ENCODE data around the gene PRDM16.
A peak's percentile ranks its signal among the peaks of the same experiment; 100 is the strongest.

Gene PRDM16

GRCh38 chr1:3443807-3444206 lies 374.8 kb downstream of the PRDM16 start:
- DNase-seq (ENCODE audit: low read depth, low spot score) = no peak

GRCh38 chr1:3444298-3444697 lies 375.3 kb downstream of the PRDM16 start:
- DNase-seq (ENCODE audit: low read depth, low spot score) = no peak

- no peak for DNase-seq (ENCODE audit: low read depth, low spot score)
Measured at GRCh38 chr1:3444736-3445135, 375.7 kb downstream of the PRDM16 start.

DNA sequence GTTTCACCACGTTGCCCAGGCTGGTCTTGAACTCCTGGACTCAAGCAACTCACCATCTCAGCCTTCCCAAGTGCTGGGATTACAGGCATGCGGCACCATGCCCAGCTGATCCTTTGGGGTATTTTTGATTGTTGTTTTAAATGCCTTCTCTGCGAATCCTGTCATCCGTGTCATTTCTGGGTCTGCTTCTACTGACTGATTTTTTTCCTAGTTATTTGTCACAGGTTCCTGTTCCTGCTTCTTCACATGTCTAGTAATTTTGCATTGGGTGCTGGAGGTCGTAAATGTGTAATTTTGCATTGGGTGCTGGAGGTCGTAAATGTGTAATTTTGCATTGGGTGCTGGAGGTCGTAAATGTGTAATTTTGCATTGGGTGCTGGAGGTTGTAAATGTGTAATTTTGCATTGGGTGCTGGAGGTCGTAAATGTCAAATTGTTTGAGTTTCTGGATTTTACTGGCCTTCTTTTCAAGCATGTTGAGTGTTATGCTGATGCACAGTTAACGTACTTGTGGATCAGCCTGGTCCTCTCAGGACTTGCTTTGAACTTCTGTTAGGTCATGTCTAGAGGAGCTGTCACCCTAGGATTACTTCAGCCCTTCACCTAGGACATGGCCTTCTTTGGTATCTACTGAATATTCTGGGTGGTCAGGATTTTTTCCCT lies 381.3 kb downstream of the PRDM16 start:
- DNase-seq (ENCODE audit: low read depth, low spot score) = no peak

DNA sequence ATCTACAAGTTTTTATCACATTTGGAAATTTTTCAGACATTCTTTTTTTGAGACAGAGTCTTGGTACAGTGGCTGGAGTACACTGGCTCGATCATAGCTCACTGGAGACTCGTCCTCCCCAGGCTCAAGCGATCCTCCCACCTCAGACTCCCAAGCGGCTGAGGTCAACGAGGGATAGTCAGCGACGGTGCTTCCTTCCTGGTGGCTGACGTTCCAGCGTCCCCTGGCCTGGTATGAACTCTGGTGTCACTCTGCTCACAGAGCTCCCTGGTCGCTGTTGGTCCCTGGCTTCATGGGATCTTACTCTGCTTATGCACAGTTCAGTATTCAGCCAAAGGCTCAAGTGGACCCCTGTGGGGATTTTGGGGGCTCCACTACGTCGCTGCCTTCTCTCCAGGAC lies 382.0 kb downstream of the PRDM16 start:
- DNase-seq (ENCODE audit: low read depth, low spot score) = no peak

DNA sequence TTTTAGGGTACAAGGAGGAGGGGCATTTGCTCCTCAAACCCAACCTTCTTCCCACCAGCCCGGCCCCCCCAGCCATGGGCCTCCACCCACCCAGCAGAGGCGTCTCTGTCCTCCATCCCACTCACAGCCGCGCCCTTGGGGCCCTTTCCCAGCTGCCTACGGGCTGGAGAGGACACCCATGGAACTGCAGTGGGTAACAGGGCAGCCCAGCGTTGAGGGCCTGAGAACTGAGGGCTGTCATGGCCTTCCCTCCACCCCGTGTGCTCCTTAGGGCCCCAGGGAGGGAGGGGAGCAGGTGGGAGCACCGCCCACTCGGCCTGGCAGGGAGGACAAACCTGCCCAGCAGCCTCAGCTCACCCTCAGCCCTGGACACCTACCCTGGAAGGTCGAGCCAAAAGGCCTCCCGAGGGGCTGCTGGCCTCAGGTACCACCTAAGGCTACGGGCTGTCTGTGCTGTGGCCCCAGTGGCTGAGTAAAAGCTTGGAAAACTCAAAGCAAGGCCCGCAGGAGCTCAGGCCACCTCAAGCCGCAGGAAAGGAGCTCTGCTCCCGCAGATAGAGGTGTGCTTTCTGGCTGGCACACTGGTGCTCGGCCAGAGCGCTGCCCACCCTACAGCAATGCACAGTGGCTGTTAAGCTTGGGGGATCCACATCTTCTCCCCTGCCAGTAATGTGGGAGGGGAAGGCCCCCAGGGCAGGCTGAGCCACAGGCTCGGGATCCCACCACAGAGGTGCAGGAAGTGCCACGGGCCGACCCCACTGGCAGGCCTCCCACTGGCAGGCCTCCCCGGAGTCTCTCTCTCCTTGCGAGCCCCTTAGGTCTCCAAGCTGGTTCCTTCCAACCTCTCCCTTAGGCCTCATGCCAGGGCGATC lies 383.2 kb downstream of the PRDM16 start:
- DNase-seq (ENCODE audit: low read depth, low spot score) = no peak

DNA sequence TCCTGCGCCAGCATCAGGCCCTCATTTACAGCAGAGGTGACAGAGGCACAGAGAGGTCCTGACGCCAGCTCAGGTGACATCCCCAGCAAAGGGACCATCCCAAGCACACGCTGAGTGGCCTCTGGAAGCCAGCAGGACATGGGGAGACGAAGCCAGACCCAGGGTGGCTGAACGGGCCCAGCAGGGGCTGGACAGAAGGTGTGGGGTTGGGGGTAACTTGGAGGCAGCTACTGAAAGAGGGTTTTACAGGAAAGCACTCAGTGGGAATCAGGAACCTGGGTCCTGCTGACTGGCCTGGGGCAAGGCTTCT lies 383.8 kb downstream of the PRDM16 start:
- DNase-seq (ENCODE audit: low read depth, low spot score) = no peak

DNA sequence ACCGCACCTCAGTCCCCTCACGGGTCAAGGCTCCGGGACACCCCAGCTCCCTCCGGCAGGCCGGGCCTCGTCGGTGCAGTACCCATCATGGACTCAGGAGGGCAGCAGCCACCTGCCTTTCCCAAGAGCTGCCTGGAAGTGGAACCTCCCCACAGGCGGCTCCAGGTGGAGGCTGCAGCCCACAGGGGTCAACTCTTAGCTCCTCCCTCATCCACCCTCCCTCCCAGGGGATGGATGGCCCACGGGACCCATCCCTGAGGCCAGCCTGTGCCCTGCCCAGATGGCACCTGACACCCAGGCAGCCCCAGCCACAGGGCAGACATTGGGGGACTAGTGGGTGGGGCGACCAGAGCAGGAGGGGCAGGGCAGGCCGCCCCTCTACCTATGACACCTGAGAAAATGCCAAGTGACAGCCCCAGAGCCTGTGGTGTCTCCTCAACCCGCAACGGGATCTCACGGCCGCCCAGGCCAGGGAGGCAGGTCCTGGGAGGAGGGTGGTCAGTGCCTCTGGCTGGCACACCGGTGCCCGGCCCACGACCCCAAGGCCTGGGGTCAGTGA lies 384.3 kb downstream of the PRDM16 start:
- DNase-seq (ENCODE audit: low read depth, low spot score) = peak; percentile 92

DNA sequence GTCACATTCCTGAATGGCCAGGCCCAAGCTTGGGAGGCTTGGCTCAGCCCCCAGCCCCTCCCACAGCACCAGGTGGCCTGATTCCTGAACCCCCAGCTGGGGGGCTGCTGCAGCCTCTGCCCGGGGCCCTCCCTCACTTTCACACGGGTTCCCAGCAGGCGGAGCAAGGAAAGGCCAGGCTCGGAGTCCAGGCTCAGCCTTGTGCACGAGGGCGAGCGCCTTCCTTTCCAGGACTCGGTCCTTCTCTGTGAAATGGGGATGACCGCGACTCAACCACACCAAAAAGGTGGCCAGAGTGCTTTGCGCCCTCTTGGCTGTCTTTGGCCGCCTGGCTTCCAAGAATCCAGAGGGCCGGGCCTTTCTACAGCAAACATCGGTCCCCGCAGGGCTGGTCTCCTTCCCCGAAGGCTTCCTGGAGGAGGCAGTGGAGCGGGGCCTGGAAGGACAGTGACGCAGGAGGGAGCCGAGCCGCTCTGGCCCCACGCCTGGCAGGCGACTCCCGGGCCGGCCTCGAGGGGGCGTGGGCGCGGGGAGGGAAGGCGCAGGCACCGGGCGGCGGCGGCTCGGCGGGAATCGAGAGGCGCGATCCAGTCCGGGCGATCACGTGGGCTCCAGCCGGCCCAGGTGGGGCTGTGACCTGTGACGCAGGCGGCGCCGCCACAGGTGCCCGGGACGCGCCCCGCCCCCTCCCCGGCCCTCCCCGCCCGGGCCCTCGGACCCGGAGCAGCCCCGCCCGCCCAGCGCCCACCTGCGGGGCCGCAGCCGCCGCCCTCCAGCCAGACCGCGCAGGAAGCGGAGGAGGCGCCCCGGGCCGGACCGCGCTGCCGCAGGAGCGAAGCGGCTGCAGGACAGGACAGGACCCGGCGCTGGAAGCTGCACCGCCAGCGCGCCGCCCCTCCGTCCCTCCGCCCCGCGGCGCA lies 385.1 kb downstream of the PRDM16 start, which contains the start of gene ARHGEF16:
Gene ARHGEF16 (plus strand): TSS at position 775 of the 920 bp plus-strand sequence. CDS start 8,420 bp downstream, outside the sequence.
- DNase-seq (ENCODE audit: low read depth, low spot score) = peak; percentile 92

DNA sequence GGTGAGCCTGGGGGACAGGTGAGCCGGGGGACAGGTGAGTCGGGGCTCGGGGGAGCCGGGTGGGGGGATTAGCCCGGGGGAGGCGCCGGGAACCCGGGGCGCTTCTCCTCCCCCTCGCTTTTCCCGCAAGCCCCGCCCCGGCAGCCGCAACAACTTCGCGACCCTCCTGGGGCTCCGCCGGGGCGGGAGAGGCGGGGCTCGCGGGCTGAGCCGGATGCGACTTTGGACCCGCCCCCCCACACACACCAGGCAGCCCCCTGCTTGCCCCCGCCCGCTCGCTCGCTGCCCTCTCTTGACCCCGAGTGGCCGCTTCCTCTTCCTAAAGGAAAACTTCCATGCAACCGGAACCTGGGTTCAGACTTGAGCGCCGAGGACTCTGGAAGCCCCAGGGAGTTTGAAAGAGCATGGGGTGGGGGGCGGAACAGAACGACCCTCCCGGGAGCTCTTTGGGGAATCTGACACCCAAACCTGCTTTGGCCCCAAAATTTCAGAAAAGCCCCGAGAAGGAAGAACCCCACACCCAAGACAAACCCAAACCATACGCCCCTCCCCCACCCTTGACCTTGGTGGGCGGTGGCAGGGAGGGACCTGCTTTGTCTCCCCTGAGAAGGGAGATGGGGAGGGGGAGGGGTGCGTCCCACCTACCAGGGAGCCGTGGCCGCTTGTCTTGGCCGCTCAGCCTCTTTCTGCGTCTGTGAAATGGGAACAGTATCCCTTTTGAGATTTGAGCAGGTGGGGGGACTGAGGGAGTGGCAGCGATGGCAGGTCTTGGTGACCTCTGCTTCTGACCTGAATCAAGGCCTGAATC lies 386.0 kb downstream of the PRDM16 start:
- DNase-seq (ENCODE audit: low read depth, low spot score) = peak; percentile 53

DNA sequence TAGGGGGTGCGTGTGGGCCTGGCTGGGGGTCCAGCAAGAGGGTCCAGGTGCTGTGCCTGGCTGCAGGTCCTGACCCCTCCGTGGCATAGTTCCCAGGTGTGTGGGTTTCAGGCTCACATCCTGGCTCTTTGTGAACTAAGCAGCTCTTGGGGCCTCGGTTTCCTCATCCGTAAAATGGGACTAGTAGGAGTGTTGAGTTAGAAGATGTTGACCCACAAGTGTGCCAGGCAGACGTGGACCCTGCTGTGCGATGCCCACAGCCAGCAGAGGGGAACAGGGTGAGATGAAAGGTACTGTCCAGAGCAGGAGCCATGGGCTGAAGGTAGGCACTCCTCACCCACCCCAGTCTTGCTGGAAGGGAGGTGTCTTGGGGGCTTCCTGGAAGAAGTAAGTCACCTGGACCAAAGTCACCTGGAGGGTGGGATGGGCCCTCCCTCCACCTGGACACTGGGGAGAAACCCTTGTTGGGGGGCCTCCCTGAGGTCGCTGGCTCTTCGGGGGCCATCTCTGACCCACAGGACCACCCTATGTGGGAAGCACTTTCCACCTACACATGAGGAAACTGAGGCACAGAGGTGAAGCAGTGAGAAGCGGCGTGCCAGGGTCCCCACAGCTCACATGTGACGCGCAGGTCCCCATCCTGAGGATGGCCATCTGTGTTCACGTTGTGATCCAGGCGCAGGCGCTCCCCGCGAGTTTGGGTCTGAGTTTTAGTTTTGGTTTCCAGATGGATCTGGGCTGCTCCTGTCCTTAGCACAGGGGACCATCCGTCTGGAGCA lies 386.9 kb downstream of the PRDM16 start:
- no peak for DNase-seq (ENCODE audit: low read depth, low spot score)

GRCh38 chr1:3456449-3456963 lies 387.5 kb downstream of the PRDM16 start:
- DNase-seq (ENCODE audit: low read depth, low spot score) = no peak

- no peak for DNase-seq (ENCODE audit: low read depth, low spot score)
Measured at GRCh38 chr1:3456964-3457909, 388.2 kb downstream of the PRDM16 start.

DNA sequence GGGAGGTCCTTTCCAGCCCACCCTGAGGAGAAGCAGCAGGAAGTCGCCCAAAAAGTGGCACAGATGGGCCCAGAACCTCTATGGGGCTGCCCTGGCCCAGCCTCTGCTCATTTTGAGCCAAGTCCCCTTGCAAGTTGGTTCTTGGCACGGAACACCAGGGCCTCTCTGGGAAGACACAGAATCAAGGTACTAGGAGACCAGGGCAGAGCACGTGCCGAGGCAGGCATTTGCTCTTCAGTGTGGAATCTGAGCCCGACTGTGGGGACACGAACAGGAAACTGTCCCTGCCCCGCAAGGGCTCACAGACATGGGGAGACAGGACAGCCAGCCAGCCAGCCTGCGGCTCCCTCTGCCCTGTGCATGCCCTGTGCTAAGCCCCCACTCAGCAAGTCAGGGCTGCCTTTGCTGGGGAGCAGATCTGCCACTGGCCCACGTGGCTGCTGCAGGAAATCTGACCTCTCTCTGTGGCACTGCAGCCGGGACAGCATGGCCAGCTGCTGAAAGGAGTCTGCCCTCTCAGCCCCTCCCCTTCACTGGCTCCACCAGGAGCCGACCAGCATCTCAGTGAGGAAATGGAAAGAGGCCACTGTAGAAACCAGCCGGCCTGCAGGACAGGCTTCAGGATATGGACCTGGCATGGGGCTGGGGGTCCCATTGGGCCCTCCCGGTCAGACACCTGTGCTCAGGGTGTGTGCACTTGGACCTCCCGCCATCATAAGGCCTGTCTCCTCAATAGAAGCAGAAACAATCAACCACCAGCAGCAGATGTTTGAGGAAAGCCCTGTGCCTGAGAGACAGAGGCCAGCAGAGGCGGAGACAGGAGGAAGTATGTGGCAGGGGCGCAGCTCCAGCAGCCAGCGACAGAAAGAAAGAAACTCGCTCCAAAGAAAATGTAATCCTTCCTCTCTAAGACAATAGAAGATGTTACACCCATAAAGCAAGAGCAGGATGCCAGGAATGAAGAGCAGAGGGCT lies 389.2 kb downstream of the PRDM16 start:
- no peak for DNase-seq (ENCODE audit: low read depth, low spot score)

- no peak for DNase-seq (ENCODE audit: low read depth, low spot score)
Measured at GRCh38 chr1:3459051-3459908, 390.3 kb downstream of the PRDM16 start.

- DNase-seq (ENCODE audit: low read depth, low spot score) = peak; percentile 59
Measured at GRCh38 chr1:3459940-3460671, 391.1 kb downstream of the PRDM16 start.

Data from ELF-1 (cell line).